ENCODE results near the gene FMO1. TPM values are rescaled to one million over a fixed set of nuclear protein-coding genes. Genes with fewer than 3 reads are reported as not detected.
"Not testable (repeated sequence)": the region's sequence is repeated elsewhere in the genome, so short reads cannot be mapped to it uniquely, and the experiment has no call there.

Gene FMO1
- total RNA-seq, 1 donor from 2014 or later: not detected

GRCh38 chr1:171220581-171221054, 27.7 kb upstream of the FMO1 start:
- no peak overlapping the region for H3K4me3 ChIP-seq (ENCODE audit: low read depth, low read length)
- TF ChIP-seq CTCF (conservative IDR thresholded peaks at IDR 0.05; ENCODE audit: low read depth, low read length): no peak
- DNase-seq (ENCODE audit: low read depth): no peak

- H3K4me3 ChIP-seq (ENCODE audit: low read depth, low read length): no peak overlapping the region
- DNase-seq (ENCODE audit: low read depth): no peak
- no peak for TF ChIP-seq CTCF (conservative IDR thresholded peaks at IDR 0.05; ENCODE audit: low read depth, low read length)
Observed at GRCh38 chr1:171221665-171222591, 26.4 kb upstream of the FMO1 start.

- no peak overlapping the region for H3K4me3 ChIP-seq (ENCODE audit: low read depth, low read length)
- TF ChIP-seq CTCF (conservative IDR thresholded peaks at IDR 0.05; ENCODE audit: low read depth, low read length): no peak
- no peak for DNase-seq (ENCODE audit: low read depth)
Observed at GRCh38 chr1:171222936-171223335, 25.4 kb upstream of the FMO1 start.

GRCh38 chr1:171224257-171224656, 24.0 kb upstream of the FMO1 start:
- DNase-seq (ENCODE audit: low read depth): not testable (repeated sequence)

DNA sequence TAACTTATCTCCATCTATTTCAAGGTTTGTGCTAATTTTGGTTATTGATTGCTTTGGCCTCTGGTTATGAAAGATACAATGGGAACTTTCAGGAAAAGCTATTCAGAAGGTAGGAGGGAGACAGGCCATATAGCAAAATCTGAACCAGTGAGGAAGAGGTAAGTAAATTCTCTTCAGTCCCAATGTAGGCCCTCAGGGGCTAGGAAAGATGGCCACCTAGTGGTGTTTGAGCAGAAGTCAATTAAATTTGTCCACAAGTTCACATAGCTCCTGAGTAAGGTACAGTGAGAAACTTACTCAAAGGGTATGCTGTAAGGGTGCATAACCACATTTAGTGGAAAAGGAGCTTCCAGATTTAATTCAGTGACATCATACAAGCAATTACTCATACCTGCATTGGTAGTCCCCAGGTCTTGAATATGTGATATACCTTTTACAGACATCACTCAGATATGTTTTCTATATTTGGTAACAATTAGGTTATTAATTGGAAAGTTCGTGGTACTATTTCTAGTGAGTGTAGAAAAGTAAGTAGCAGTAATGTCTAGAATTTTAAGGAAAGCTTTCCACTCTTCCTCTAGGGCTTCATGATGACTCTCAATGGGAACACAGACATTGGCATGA, 21.4 kb upstream of the FMO1 start:
- no peak overlapping the region for H3K4me3 ChIP-seq (ENCODE audit: low read depth, low read length)
- peak; percentile 86 for TF ChIP-seq CTCF (conservative IDR thresholded peaks at IDR 0.05; ENCODE audit: low read depth, low read length)
- DNase-seq (ENCODE audit: low read depth): no peak

More at GRCh38 chr1:171224257-171224656, 24.0 kb upstream of the FMO1 start:
- H3K4me3 ChIP-seq (ENCODE audit: low read depth, low read length): not testable (repeated sequence)

GRCh38 chr1:171231326-171231725, 17.0 kb upstream of the FMO1 start:
- H3K4me3 ChIP-seq (ENCODE audit: low read depth, low read length): no peak overlapping the region
- DNase-seq (ENCODE audit: low read depth): no peak
- TF ChIP-seq CTCF (conservative IDR thresholded peaks at IDR 0.05; ENCODE audit: low read depth, low read length): no peak

GRCh38 chr1:171233183-171233582, 15.1 kb upstream of the FMO1 start:
- no peak for TF ChIP-seq CTCF (conservative IDR thresholded peaks at IDR 0.05; ENCODE audit: low read depth, low read length)
- DNase-seq (ENCODE audit: low read depth): no peak
- H3K4me3 ChIP-seq (ENCODE audit: low read depth, low read length): no peak overlapping the region

- not testable (repeated sequence) for H3K4me3 ChIP-seq (ENCODE audit: low read depth, low read length)
Observed at GRCh38 chr1:171236231-171236630, 12.1 kb upstream of the FMO1 start.

More at GRCh38 chr1:171236231-171236630, 12.1 kb upstream of the FMO1 start:
- DNase-seq (ENCODE audit: low read depth): not testable (repeated sequence)
